Endodermal cell (in vitro differentiated cells): ENCODE measurements around the gene RGS3. TPM values are rescaled to one million over a fixed set of nuclear protein-coding genes. Genes with fewer than 3 reads are reported as not detected.
A peak's percentile ranks its signal among the peaks of the same experiment; 100 is the strongest.

Experiments
- DNase-seq: peaks from one replicate; pipeline ENCODE4 v3.0.0-alpha.2; 2017
- H3K27ac ChIP-seq: 2 replicates; pipeline ENCODE4 v1.5.1; 2013; ENCODE audit warnings: mild to moderate bottlenecking, low read depth, low read length, moderate library complexity
- H3K27me3 ChIP-seq: 2 replicates; pipeline ENCODE4 v1.6.1; 2013; ENCODE audit warnings: mild to moderate bottlenecking, low read length, moderate library complexity; ENCODE audit not compliant: insufficient read depth, control insufficient read depth, poor library complexity, severe bottlenecking
- H3K36me3 ChIP-seq: 2 replicates; pipeline ENCODE4 v1.7.0; 2013; ENCODE audit warnings: mild to moderate bottlenecking, low read length, moderate library complexity; ENCODE audit not compliant: control insufficient read depth, insufficient read depth
- H3K4me1 ChIP-seq: one replicate; pipeline ENCODE4 v1.7.0; 2013; ENCODE audit warnings: low read length; ENCODE audit not compliant: control insufficient read depth, insufficient read depth
- H3K4me3 ChIP-seq: 2 replicates; pipeline ENCODE4 v1.5.1; 2013; ENCODE audit warnings: mild to moderate bottlenecking, low read length, moderate library complexity
- H3K9ac ChIP-seq: 2 replicates; pipeline ENCODE4 v1.6.1; 2013; ENCODE audit warnings: mild to moderate bottlenecking, low read length, moderate library complexity; ENCODE audit not compliant: poor library complexity, severe bottlenecking; ENCODE audit errors: extremely low read depth
- H3K9me3 ChIP-seq: 2 replicates; pipeline ENCODE4 v1.6.1; 2013; ENCODE audit warnings: mild to moderate bottlenecking, low read length, moderate library complexity; ENCODE audit not compliant: control insufficient read depth
- H3K27ac Mint-ChIP-seq: 2 replicates; pipeline ENCODE4 v1.8.0; 2020; ENCODE audit warnings: mixed read lengths
- H3K27me3 Mint-ChIP-seq: 2 replicates; pipeline ENCODE4 v1.8.0; 2021; ENCODE audit warnings: mild to moderate bottlenecking, mixed read lengths; ENCODE audit not compliant: insufficient read depth
- H3K36me3 Mint-ChIP-seq: 2 replicates; pipeline ENCODE4 v1.8.0; 2020; ENCODE audit warnings: low read depth, mixed read lengths
- H3K4me1 Mint-ChIP-seq: 2 replicates; pipeline ENCODE4 v1.8.0; 2020; ENCODE audit warnings: mixed read lengths
- H3K4me3 Mint-ChIP-seq: 2 replicates; pipeline ENCODE4 v1.8.0; 2020; ENCODE audit warnings: mild to moderate bottlenecking, moderate library complexity, mixed read lengths
- H3K9me3 Mint-ChIP-seq: 2 replicates; pipeline ENCODE4 v1.8.0; 2020; ENCODE audit warnings: mild to moderate bottlenecking, mixed read lengths
- CTCF ChIP-seq: fragments of 200-600 bp; sonication (generic); conservative IDR thresholded peaks from 2 replicates; pipeline ENCODE4 v1.5.0; 2021; ENCODE audit warnings: antibody characterized with exemption, mild to moderate bottlenecking
- WGBS, 2 experiments: methylation state at CpG; one replicate each; pipeline versions ENCODE4 v1.1.5 to v1.1.7; 2013; ENCODE audit warnings: missing lambda C conversion rate in 2 of 2, mixed read lengths in 1 of 2; ENCODE audit not compliant: insufficient coverage in 1 of 2, insufficient read length in 1 of 2; 5-methylcytosine and 5-hydroxymethylcytosine counted together
- total RNA-seq, 2 donors: library from RNA; stranded (reverse); fragmentation: NEBNext Ultra II Directional in 1 of 2; extraction: Animal tissue kit (Norgen Biotek cat#: 25700) in 1 of 2; gene quantifications; 2 replicates in 1 of 2; 3 replicates in 1 of 2; pipeline ENCODE4 v1.2.1, GENCODE V29; 2021

RGS3 gene
- total RNA-seq, 2 donors from 2014 or later = 20.7 to 40.3 TPM

GRCh38 chr9:113476511-113476916, 13.0 kb downstream of the RGS3 start:
- Mint-ChIP-seq H3K4me1 (peaks cover under 1% of the 10 kb centered on the region), H3K9me3 (no peaks in the 10 kb centered on the region), H3K27ac (no peak overlapping the region), H3K4me3 (no peak overlapping the region), H3K27me3 (peaks cover 2% of the 10 kb centered on the region), H3K36me3 (no peaks in the 10 kb centered on the region)
- H3K9ac ChIP-seq = no peak overlapping the region
- H3K27me3 ChIP-seq = no peaks in the 10 kb centered on the region
- no peak for TF ChIP-seq CTCF
- no peak overlapping the region for H3K4me3 ChIP-seq
- no peak overlapping the region for H3K27ac ChIP-seq
- peak; percentile 24 for DNase-seq
- H3K9me3 ChIP-seq = peaks cover 3% of the 10 kb centered on the region
- no peaks in the 10 kb centered on the region for H3K4me1 ChIP-seq
- WGBS, 2 experiments = 75 to 86% methylated on average over 1 to 4 of the region's 4 CpGs
- no peaks in the 10 kb centered on the region for H3K36me3 ChIP-seq

GRCh38 chr9:113477058-113477457, 13.5 kb downstream of the RGS3 start:
- TF ChIP-seq CTCF = no peak
- no peaks in the 10 kb centered on the region for H3K36me3 Mint-ChIP-seq

GRCh38 chr9:113477661-113478060, 14.1 kb downstream of the RGS3 start:
- Histone ChIP-seq H3K36me3 (no peaks in the 10 kb centered on the region), H3K27me3 (no peaks in the 10 kb centered on the region), H3K27ac (no peak overlapping the region), H3K4me3 (no peak overlapping the region), H3K4me1 (no peaks in the 10 kb centered on the region), H3K9me3 (no peaks in the 10 kb centered on the region), H3K9ac (no peak overlapping the region)
- Mint-ChIP-seq H3K27ac (no peak overlapping the region), H3K36me3 (no peaks in the 10 kb centered on the region), H3K4me3 (no peak overlapping the region), H3K9me3 (no peaks in the 10 kb centered on the region), H3K27me3 (peaks cover 2% of the 10 kb centered on the region), H3K4me1 (no peaks in the 10 kb centered on the region)
- 89 to 93% methylated on average over 5 of the region's 5 CpGs for WGBS, 2 experiments
- peak; percentile 27 for DNase-seq
- TF ChIP-seq CTCF = no peak

More at GRCh38 chr9:113477058-113477457, 13.5 kb downstream of the RGS3 start:
- Histone ChIP-seq H3K9me3 (peaks cover 3% of the 10 kb centered on the region), H3K9ac (no peak overlapping the region), H3K36me3 (no peaks in the 10 kb centered on the region), H3K4me3 (no peak overlapping the region), H3K4me1 (no peaks in the 10 kb centered on the region), H3K27ac (no peak overlapping the region), H3K27me3 (no peaks in the 10 kb centered on the region)
- Mint-ChIP-seq H3K4me1 (no peaks in the 10 kb centered on the region), H3K9me3 (no peaks in the 10 kb centered on the region), H3K27ac (no peak overlapping the region), H3K27me3 (peaks cover 2% of the 10 kb centered on the region), H3K4me3 (no peak overlapping the region)
- WGBS, 2 experiments = 90 to 100% methylated on average over 4 of the region's 4 CpGs
- peak; percentile 33 for DNase-seq
